DND-41 (cell line): Measurements from ENCODE around the gene MTA2.

Experiments used
- CTCF ChIP-seq: IDR thresholded peaks from 2 replicates; pipeline ENCODE4 v1.5.1; 2012; ENCODE audit warnings: borderline replicate concordance, low read length, moderate library complexity, mild to moderate bottlenecking; ENCODE audit not compliant: poor library complexity, severe bottlenecking; ENCODE audit errors: extremely low read depth
- EZH2 ChIP-seq: IDR thresholded peaks from 3 replicates; pipeline ENCODE4 v1.6.1; 2012; ENCODE audit warnings: borderline replicate concordance, low read depth, mild to moderate bottlenecking, moderate library complexity, low read length, inconsistent platforms; ENCODE audit not compliant: severe bottlenecking

DNA sequence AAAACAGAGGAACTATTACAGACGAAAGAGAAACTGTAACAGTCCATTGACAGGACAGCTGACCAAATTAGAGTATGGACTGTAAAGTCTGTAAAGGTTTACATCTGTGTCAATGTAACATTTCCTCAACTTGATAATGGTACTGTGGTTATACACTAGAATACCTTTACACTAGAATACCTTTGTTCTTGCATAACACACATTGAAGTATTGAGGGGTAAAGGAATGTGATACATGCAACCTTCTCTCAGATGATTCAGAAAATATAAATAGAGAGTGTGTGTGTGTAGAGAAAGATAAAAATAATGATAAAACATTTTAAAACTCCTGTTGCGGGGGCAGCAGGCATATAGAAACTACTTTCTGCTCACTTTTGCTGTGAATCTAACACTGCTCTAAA is 22.4 kb downstream of the MTA2 start:
- TF ChIP-seq CTCF (no peak), EZH2 (no peak)
